GM19395 (cell line): ENCODE data around the gene ZNF516.

Source experiments
- ATAC-seq: cut with Tn5 transposase; IDR thresholded peaks from one replicate; pipeline ENCODE4 v1.9.1; 2021; ENCODE audit warnings: mild to moderate bottlenecking, moderate library complexity; ENCODE audit not compliant: unreplicated experiment

The ZNF516 gene

GRCh38 chr18:76384861-76385680 is 110.0 kb downstream of the ZNF516 start:
- no peak for ATAC-seq

- no peak for ATAC-seq
Measured at GRCh38 chr18:76384114-76384790, 110.8 kb downstream of the ZNF516 start.

- no peak for ATAC-seq
Measured at GRCh38 chr18:76383636-76384035, 111.4 kb downstream of the ZNF516 start.

- ATAC-seq: no peak
Measured at GRCh38 chr18:76382275-76382674, 112.8 kb downstream of the ZNF516 start.

GRCh38 chr18:76380791-76381405 is 114.1 kb downstream of the ZNF516 start:
- no peak for ATAC-seq

GRCh38 chr18:76380127-76380729 is 114.8 kb downstream of the ZNF516 start:
- ATAC-seq: no peak

- ATAC-seq: no peak
Measured at GRCh38 chr18:76379226-76380126, 115.6 kb downstream of the ZNF516 start.

- ATAC-seq: no peak
Measured at GRCh38 chr18:76378526-76379215, 116.4 kb downstream of the ZNF516 start.

- ATAC-seq: no peak
Measured at GRCh38 chr18:76377359-76377756, 117.7 kb downstream of the ZNF516 start.

GRCh38 chr18:76376668-76377358 is 118.2 kb downstream of the ZNF516 start:
- ATAC-seq: no peak

GRCh38 chr18:76376225-76376624 is 118.8 kb downstream of the ZNF516 start:
- ATAC-seq: no peak

- ATAC-seq: peak; percentile 85
Measured at GRCh38 chr18:76374330-76375281, 120.4 kb downstream of the ZNF516 start.

- ATAC-seq: no peak
Measured at GRCh38 chr18:76373297-76373696, 121.7 kb downstream of the ZNF516 start.

GRCh38 chr18:76371301-76372203 is 123.5 kb downstream of the ZNF516 start:
- ATAC-seq: no peak

GRCh38 chr18:76370686-76371085 is 124.4 kb downstream of the ZNF516 start:
- no peak for ATAC-seq

GRCh38 chr18:76370201-76370600 is 124.8 kb downstream of the ZNF516 start:
- no peak for ATAC-seq

GRCh38 chr18:76369791-76370190 is 125.3 kb downstream of the ZNF516 start:
- no peak for ATAC-seq
